Measurements from ENCODE around the gene MBOAT1. TPM values are rescaled to one million over a fixed set of nuclear protein-coding genes. Genes with fewer than 3 reads are reported as not detected.

MBOAT1 gene
- total and polyA plus RNA-seq, 10 donors = 1.0 to 14.9 (median 11.8) TPM

GRCh38 chr6:20236909-20237600 lies 24.8 kb upstream of the MBOAT1 start:
- intact Hi-C loops (cut with DNase I; ENCODE audit: low total_unique reads) = no loop called here
- no peak overlapping the region for H3K4me3 ChIP-seq
- 93 to 98% (median 96%) methylated on average over 2 of the region's 2 CpGs for WGBS, 5 donors
- no peaks in the 10 kb centered on the region for H3K27me3 ChIP-seq (replicated peaks in 1 of 7)
- peaks cover 0 to 7% (median 0%) of the 10 kb centered on the region in 6 donors for H3K4me1 ChIP-seq
- no peaks in the 10 kb centered on the region for H3K36me3 ChIP-seq
- no peak for DNase-seq
- TF ChIP-seq, protein P1, sequence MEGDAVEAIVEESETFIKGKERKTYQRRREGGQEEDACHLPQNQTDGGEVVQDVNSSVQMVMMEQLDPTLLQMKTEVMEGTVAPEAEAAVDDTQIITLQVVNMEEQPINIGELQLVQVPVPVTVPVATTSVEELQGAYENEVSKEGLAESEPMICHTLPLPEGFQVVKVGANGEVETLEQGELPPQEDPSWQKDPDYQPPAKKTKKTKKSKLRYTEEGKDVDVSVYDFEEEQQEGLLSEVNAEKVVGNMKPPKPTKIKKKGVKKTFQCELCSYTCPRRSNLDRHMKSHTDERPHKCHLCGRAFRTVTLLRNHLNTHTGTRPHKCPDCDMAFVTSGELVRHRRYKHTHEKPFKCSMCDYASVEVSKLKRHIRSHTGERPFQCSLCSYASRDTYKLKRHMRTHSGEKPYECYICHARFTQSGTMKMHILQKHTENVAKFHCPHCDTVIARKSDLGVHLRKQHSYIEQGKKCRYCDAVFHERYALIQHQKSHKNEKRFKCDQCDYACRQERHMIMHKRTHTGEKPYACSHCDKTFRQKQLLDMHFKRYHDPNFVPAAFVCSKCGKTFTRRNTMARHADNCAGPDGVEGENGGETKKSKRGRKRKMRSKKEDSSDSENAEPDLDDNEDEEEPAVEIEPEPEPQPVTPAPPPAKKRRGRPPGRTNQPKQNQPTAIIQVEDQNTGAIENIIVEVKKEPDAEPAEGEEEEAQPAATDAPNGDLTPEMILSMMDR (IDR thresholded peaks at IDR 0.05 in 8 of 11, conservative IDR thresholded peaks at IDR 0.05 in 3 of 11) = no peak
- TF ChIP-seq POLR2A (IDR thresholded peaks at IDR 0.05) = no peak
- no peak for TF ChIP-seq POLR2AphosphoS5 (IDR thresholded peaks at IDR 0.05)
- no peak overlapping the region for H3K27ac ChIP-seq
- H3K9me3 ChIP-seq = no peaks in the 10 kb centered on the region

- no peak for DNase-seq
- Histone ChIP-seq H3K27ac (no peak overlapping the region), H3K36me3 (no peaks in the 10 kb centered on the region), H3K9me3 (no peaks in the 10 kb centered on the region), H3K27me3 (replicated peaks in 1 of 7) (no peaks in the 10 kb centered on the region), H3K4me1 (peaks cover 0 to 7% (median 0%) of the 10 kb centered on the region in 6 donors), H3K4me3 (no peak overlapping the region)
- TF ChIP-seq, protein P1 (IDR thresholded peaks at IDR 0.05 in 8 of 11, conservative IDR thresholded peaks at IDR 0.05 in 3 of 11) = no peak
- TF ChIP-seq POLR2A (IDR thresholded peaks at IDR 0.05) (no peak), POLR2AphosphoS5 (IDR thresholded peaks at IDR 0.05) (no peak)
- intact Hi-C loops (cut with DNase I; ENCODE audit: low total_unique reads) = no loop called here
- WGBS, 5 donors = 41 to 49% (median 46%) methylated on average over 3 of the region's 3 CpGs
These were observed 24.1 kb upstream of the MBOAT1 start for GRCh38 chr6:20236344-20236743.

DNA sequence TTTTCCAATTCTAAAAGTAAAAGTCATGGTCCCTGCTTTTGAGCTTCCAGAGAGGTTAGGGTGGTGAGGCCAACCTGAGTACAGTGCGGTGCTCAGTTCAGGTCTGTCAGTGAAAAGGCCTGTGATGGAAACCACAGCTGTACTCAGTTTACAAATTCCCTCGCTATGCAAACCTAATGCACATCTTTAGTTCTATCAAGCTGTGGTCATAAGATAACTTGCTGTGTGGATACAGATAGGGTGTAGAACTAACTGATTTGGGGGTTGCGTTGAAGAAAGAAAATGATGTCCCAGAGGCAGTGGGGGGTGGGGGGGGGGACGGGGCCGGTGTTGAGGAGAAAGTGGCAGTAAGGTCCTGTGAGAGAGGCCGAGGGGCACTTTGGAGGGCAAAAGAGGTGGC lies 22.8 kb upstream of the MBOAT1 start:
- Histone ChIP-seq H3K4me3 (no peak overlapping the region), H3K27me3 (replicated peaks in 1 of 7) (no peaks in the 10 kb centered on the region), H3K27ac (no peak overlapping the region), H3K9me3 (no peaks in the 10 kb centered on the region), H3K4me1 (peaks cover 0 to 7% (median 0%) of the 10 kb centered on the region in 6 donors), H3K36me3 (no peaks in the 10 kb centered on the region)
- no peak for DNase-seq
- 67 to 97% (median 89%) methylated on average over 6 of the region's 6 CpGs for WGBS, 5 donors
- intact Hi-C loops (cut with DNase I; ENCODE audit: low total_unique reads) = no loop called here
- TF ChIP-seq, protein P1 (IDR thresholded peaks at IDR 0.05 in 8 of 11, conservative IDR thresholded peaks at IDR 0.05 in 3 of 11) = no peak
- no peak for TF ChIP-seq POLR2AphosphoS5 (IDR thresholded peaks at IDR 0.05)
- no peak for TF ChIP-seq POLR2A (IDR thresholded peaks at IDR 0.05)

GRCh38 chr6:20234136-20234535 lies 21.9 kb upstream of the MBOAT1 start:
- Histone ChIP-seq H3K9me3 (no peaks in the 10 kb centered on the region), H3K27ac (no peak overlapping the region), H3K27me3 (replicated peaks in 1 of 7) (no peaks in the 10 kb centered on the region), H3K4me1 (peaks cover 0 to 7% (median 0%) of the 10 kb centered on the region in 6 donors), H3K36me3 (no peaks in the 10 kb centered on the region), H3K4me3 (no peak overlapping the region)
- DNase-seq = no peak
- TF ChIP-seq POLR2AphosphoS5 (IDR thresholded peaks at IDR 0.05) = no peak
- TF ChIP-seq POLR2A (IDR thresholded peaks at IDR 0.05) = no peak
- TF ChIP-seq, protein P1 (IDR thresholded peaks at IDR 0.05 in 8 of 11, conservative IDR thresholded peaks at IDR 0.05 in 3 of 11) = no peak
- intact Hi-C loops (cut with DNase I; ENCODE audit: low total_unique reads) = no loop called here
- WGBS, 5 donors = 85 to 91% (median 89%) methylated on average over 7 of the region's 7 CpGs
